ENCODE data around the gene RHCE.

- TF ChIP-seq CTCF (IDR thresholded peaks at IDR 0.05), result no peak
- TF ChIP-seq POLR2A (IDR thresholded peaks at IDR 0.05), result no peak
Measured at GRCh38 chr1:25433389-25434186, 13.0 kb upstream of the RHCE start.
